H1 (cell line): ENCODE measurements around the gene TACR3. TPM values are rescaled to one million over a fixed set of nuclear protein-coding genes. Genes with fewer than 3 reads are reported as not detected.

ENCODE experiments used
- CTCF ChIA-PET: fragments of 300-600 bp; sonication (Branson Sonifier 250); formaldehyde crosslinking; loops from one replicate; lab custom pipeline; 2021; ENCODE audit not compliant: partially characterized antibody; lab: Charles Lee
- POLR2A ChIA-PET: fragments of 300-600 bp; sonication (Branson Sonifier 250); formaldehyde crosslinking; loops from one replicate; lab custom pipeline; 2021; ENCODE audit warnings: inconsistent platforms; ENCODE audit not compliant: partially characterized antibody; lab: Charles Lee
- DNase-seq, 2 experiments: peaks; one replicate each; pipeline versions ENCODE4 v3.0.0 to v3.0.0-alpha.2; 2010 to 2022; ENCODE audit warnings: low spot score in 2 of 2, low read depth in 1 of 2, mixed read lengths in 1 of 2
- FAIRE-seq: peaks from 2 replicates; lab custom pipeline; 2011; peaks lifted over from hg19 to GRCh38; lab: Jason Lieb, UNC
- H2AFZ ChIP-seq: 2 replicates; pipeline ENCODE4 v1.8.1; 2012; ENCODE audit warnings: low read length, inconsistent platforms
- H2AK5ac ChIP-seq: 2 replicates; pipeline ENCODE4 v1.6.1; 2013; ENCODE audit warnings: low read depth, low read length
- H2BK120ac ChIP-seq: replicated peaks from 2 replicates; pipeline ENCODE3; 2013; ENCODE audit warnings: low read depth, low read length, inconsistent platforms
- H2BK12ac ChIP-seq: 2 replicates; pipeline ENCODE4 v1.6.1; 2013; ENCODE audit warnings: low read depth, low read length
- H2BK15ac ChIP-seq: 2 replicates; pipeline ENCODE4 v1.6.1; 2013; ENCODE audit warnings: low read length
- H2BK20ac ChIP-seq: 2 replicates; pipeline ENCODE4 v1.6.1; 2013; ENCODE audit warnings: low read length
- H2BK5ac ChIP-seq: 2 replicates; pipeline ENCODE4 v1.6.1; 2013; ENCODE audit warnings: low read depth, low read length
- H3K14ac ChIP-seq: 2 replicates; pipeline ENCODE4 v1.6.1; 2013; ENCODE audit warnings: inconsistent platforms; ENCODE audit not compliant: insufficient read length
- H3K18ac ChIP-seq: 2 replicates; pipeline ENCODE4 v1.6.1; 2013; ENCODE audit warnings: low read length; ENCODE audit errors: extremely low read depth
- H3K23ac ChIP-seq: 2 replicates; pipeline ENCODE4 v1.6.1; 2013; ENCODE audit warnings: inconsistent platforms; ENCODE audit not compliant: insufficient read length
- H3K23me2 ChIP-seq: 2 replicates; pipeline ENCODE4 v1.6.1; 2013; ENCODE audit warnings: low read depth, low read length
- H3K27ac ChIP-seq: 2 replicates; pipeline ENCODE4 v1.6.1; 2011; ENCODE audit warnings: low read depth, low read length, inconsistent platforms
- H3K27me3 ChIP-seq, 4 experiments: replicated peaks in 1 of 4; 1 replicate in 1 of 4; 2 replicates in 3 of 4; pipeline versions ENCODE4 v1.6.1 to v1.8.1; 2011 to 2013; ENCODE audit warnings: low read length in 3 of 4, mild to moderate bottlenecking in 3 of 4, inconsistent platforms in 2 of 4, mixed read lengths in 2 of 4, moderate library complexity in 1 of 4; ENCODE audit not compliant: control insufficient read depth in 3 of 4, insufficient read depth in 3 of 4; ENCODE audit errors: extremely low read depth in 1 of 4
- H3K36me3 ChIP-seq, 4 experiments: 2 replicates each; pipeline versions ENCODE4 v1.6.1 to v1.8.1; 2011 to 2013; ENCODE audit warnings: mild to moderate bottlenecking in 4 of 4, low read length in 3 of 4, moderate library complexity in 2 of 4, control low read depth in 1 of 4, inconsistent platforms in 1 of 4; ENCODE audit not compliant: insufficient read depth in 4 of 4, control insufficient read depth in 2 of 4
- H3K4ac ChIP-seq: replicated peaks from 2 replicates; pipeline ENCODE3; 2013; ENCODE audit warnings: low read length, low read depth, mixed read lengths, inconsistent platforms; ENCODE audit not compliant: insufficient read length
- H3K4me1 ChIP-seq, 4 experiments: replicated peaks in 1 of 4; 1 replicate in 1 of 4; 2 replicates in 3 of 4; pipeline versions ENCODE4 v1.6.1 to v1.8.1; 2011 to 2013; ENCODE audit warnings: low read length in 3 of 4, inconsistent platforms in 2 of 4, mixed read lengths in 1 of 4; ENCODE audit not compliant: insufficient read depth in 4 of 4, control insufficient read depth in 3 of 4
- H3K4me2 ChIP-seq, 2 experiments: 2 replicates each; pipeline versions ENCODE4 v1.6.1 to v1.8.1; 2011 to 2013; ENCODE audit warnings: low read depth in 2 of 2, low read length in 2 of 2, control low read depth in 1 of 2, inconsistent platforms in 1 of 2, mild to moderate bottlenecking in 1 of 2; ENCODE audit not compliant: insufficient read depth in 1 of 2
- H3K4me3 ChIP-seq, 4 experiments: fragments of 200-600, 300-600 bp in 1 of 4; sonication (generic), shearing (Covaris generic), sonication (Bioruptor Twin) in 1 of 4; 2 replicates each; pipeline versions ENCODE4 v1.5.1 to v1.8.1; 2011 to 2016; ENCODE audit warnings: low read length in 4 of 4, low read depth in 3 of 4, control low read depth in 2 of 4, inconsistent platforms in 2 of 4, mild to moderate bottlenecking in 2 of 4, mixed read lengths in 1 of 4, moderate library complexity in 1 of 4; ENCODE audit not compliant: insufficient read depth in 2 of 4; ENCODE audit errors: extremely low read depth in 1 of 4
- H3K56ac ChIP-seq: replicated peaks from 2 replicates; pipeline ENCODE3; 2013; ENCODE audit warnings: low read depth, mild to moderate bottlenecking, mixed read lengths, low read length, inconsistent platforms; ENCODE audit not compliant: insufficient read length
- H3K79me1 ChIP-seq: 2 replicates; pipeline ENCODE4 v1.6.1; 2013; ENCODE audit warnings: low read depth, low read length, control low read depth
- H3K79me2 ChIP-seq, 2 experiments: 2 replicates each; pipeline versions ENCODE4 v1.6.1 to v1.8.1; 2012 to 2013; ENCODE audit warnings: low read length in 2 of 2, mild to moderate bottlenecking in 2 of 2, inconsistent platforms in 1 of 2; ENCODE audit not compliant: insufficient read depth in 2 of 2, control insufficient read depth in 1 of 2
- H3K9ac ChIP-seq, 4 experiments: replicated peaks in 1 of 4; 1 replicate in 1 of 4; 2 replicates in 3 of 4; pipeline versions ENCODE4 v1.6.1 to v1.8.1; 2011 to 2013; ENCODE audit warnings: low read depth in 3 of 4, low read length in 3 of 4, control low read depth in 2 of 4, mild to moderate bottlenecking in 2 of 4, moderate library complexity in 2 of 4, inconsistent platforms in 1 of 4; ENCODE audit errors: extremely low read depth in 1 of 4
- H3K9me3 ChIP-seq, 2 experiments: 2 replicates each; pipeline versions ENCODE4 v1.6.1 to v1.8.1; 2012 to 2013; ENCODE audit warnings: mild to moderate bottlenecking in 2 of 2, moderate library complexity in 2 of 2, control low read depth in 1 of 2, inconsistent platforms in 1 of 2, low read depth in 1 of 2, low read length in 1 of 2, mixed read lengths in 1 of 2; ENCODE audit not compliant: insufficient read depth in 2 of 2
- H4K20me1 ChIP-seq, 2 experiments: replicated peaks in 1 of 2; 2 replicates each; pipeline versions ENCODE3 to v1.8.1; 2011 to 2013; ENCODE audit warnings: inconsistent platforms in 2 of 2, low read length in 2 of 2, mild to moderate bottlenecking in 1 of 2; ENCODE audit not compliant: insufficient read depth in 2 of 2, control insufficient read depth in 1 of 2
- H4K5ac ChIP-seq: 2 replicates; pipeline ENCODE4 v1.6.1; 2013; ENCODE audit warnings: low read length, low read depth, mixed read lengths, inconsistent platforms; ENCODE audit not compliant: insufficient read length
- H4K8ac ChIP-seq: 2 replicates; pipeline ENCODE4 v1.8.0; 2013; ENCODE audit warnings: mild to moderate bottlenecking, moderate library complexity, low read length, inconsistent platforms; ENCODE audit not compliant: insufficient read depth; ENCODE audit errors: extremely low read depth
- H4K91ac ChIP-seq: replicated peaks from 2 replicates; pipeline ENCODE3; 2013; ENCODE audit warnings: low read length, mixed read lengths, inconsistent platforms; ENCODE audit not compliant: insufficient read length
- ATF2 ChIP-seq: IDR thresholded peaks from 2 replicates; pipeline ENCODE4 v1.6.1; 2012; ENCODE audit warnings: low read length, inconsistent platforms
- HDAC6 ChIP-seq: IDR thresholded peaks from one replicate; pipeline ENCODE4 v1.7.1; 2012; ENCODE audit warnings: low read depth, mild to moderate bottlenecking, inconsistent platforms, low read length, moderate library complexity
- WGBS, 2 experiments: shearing (Covaris generic) in 1 of 2; methylation state at CpG; one replicate each; pipeline versions ENCODE4 v1.1.6 to v1.1.7; 2013 to 2015; ENCODE audit warnings: low lambda C conversion rate in 2 of 2, mixed read lengths in 2 of 2, inconsistent platforms in 1 of 2, low coverage in 1 of 2, missing lambda C conversion rate in 1 of 2; ENCODE audit not compliant: insufficient replicate concordance in 2 of 2, insufficient coverage in 1 of 2, insufficient read length in 1 of 2; ENCODE audit errors: extremely low coverage in 1 of 2, missing lambda C conversion rate in 1 of 2; 5-methylcytosine and 5-hydroxymethylcytosine counted together
- polyA plus RNA-seq, 7 experiments: library from polyadenylated mRNA; depleted of rRNA in 3 of 7; stranded (reverse) in 5 of 7; unstranded in 2 of 7; fragments of >200 nt in 5 of 7; fragments of 200-250 nt in 2 of 7; gene quantifications; 1 replicate in 5 of 7; 2 replicates in 1 of 7; 4 replicates in 1 of 7; pipeline versions ENCODE4 v1.2.1 to v1.2.3, GENCODE V29; 2011 to 2013; ENCODE audit warnings: missing spikeins in 2 of 7, mixed read lengths in 2 of 7
- total RNA-seq: library from RNA; stranded (reverse); fragmentation: NEBNext Ultra II Directional; extraction: Animal tissue kit (Norgen Biotek cat#: 25700); gene quantifications from 2 replicates; pipeline ENCODE4 v1.2.1, GENCODE V29; 2021

TACR3 gene
- total and polyA plus RNA-seq, 2 of the 8 experiments (the other 6 are each of a cell fraction or from before 2014, with no cell fraction given) = 0.30 to 2.3 TPM

DNA sequence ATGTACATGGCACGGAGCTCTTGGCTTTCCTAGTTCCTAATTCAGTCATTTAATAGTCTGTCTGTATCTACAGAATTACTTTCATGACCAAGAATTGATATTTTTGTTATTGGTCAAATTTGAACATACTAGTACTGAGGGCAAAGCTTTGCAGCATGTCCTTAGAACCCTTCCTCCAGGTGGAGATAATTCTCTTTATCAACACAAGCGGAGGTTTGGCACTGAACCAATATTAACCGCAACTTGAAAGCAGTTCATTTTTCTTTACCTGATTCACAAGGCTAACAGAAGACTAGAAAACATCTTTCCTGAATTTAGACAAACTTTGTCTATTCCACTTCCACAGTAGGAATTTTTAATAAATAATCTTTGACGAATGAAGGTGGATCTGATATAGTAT is 73.8 kb downstream of the TACR3 start:
- Histone ChIP-seq H2AK5ac (no peak overlapping the region), H2BK20ac (no peak overlapping the region), H3K4me1 (no peaks in the 10 kb centered on the region), H3K14ac (no peak overlapping the region), H3K4me3 (no peak overlapping the region), H2BK120ac (no peak overlapping the region), H4K91ac (no peak overlapping the region), H3K79me2 (no peaks in the 10 kb centered on the region), H3K4me2 (no peak overlapping the region), H3K23me2 (no peaks in the 10 kb centered on the region; the same call in 1 of the 2 replicates), H2AFZ (no peak overlapping the region), H2BK12ac (no peak overlapping the region), H3K36me3 (no peaks in the 10 kb centered on the region), H3K56ac (no peak overlapping the region), H2BK15ac (no peak overlapping the region), H3K79me1 (no peaks in the 10 kb centered on the region), H3K27me3 (no peaks in the 10 kb centered on the region), H3K9me3 (no peaks in the 10 kb centered on the region), H3K27ac (no peak overlapping the region; the same call in 1 of the 2 replicates), H3K9ac (no peak overlapping the region), H3K4ac (no peak overlapping the region), H2BK5ac (no peak overlapping the region), H4K8ac (no peak overlapping the region), H4K5ac (no peak overlapping the region), H4K20me1 (no peaks in the 10 kb centered on the region), H3K23ac (no peak overlapping the region), H3K18ac (no peak overlapping the region)
- DNase-seq (no peak), FAIRE-seq (no peak)
- TF ChIP-seq ATF2 = no peak
- TF ChIP-seq HDAC6 = no peak
- ChIA-PET POLR2A (no interaction called here), CTCF (no interaction called here)
- WGBS, 2 experiments = 95% methylated on average over 4 of the region's 4 CpGs; no CpG with 5 or more reads in 1 of the 2 experiments
